Mesothelial cell of epicardium (in vitro differentiated cells): ENCODE measurements around the gene CFHR2. TPM values are rescaled to one million over a fixed set of nuclear protein-coding genes. Genes with fewer than 3 reads are reported as not detected.
"Not testable (repeated sequence)": the region's sequence is repeated elsewhere in the genome, so short reads cannot be mapped to it uniquely, and the experiment has no call there.

ENCODE experiments used
- DNase-seq, 2 experiments: peaks; one replicate each; pipeline ENCODE4 v3.0.0; 2021; ENCODE audit warnings: low spot score in 2 of 2; ENCODE audit not compliant: unreplicated experiment in 2 of 2
- H3K27ac Mint-ChIP-seq: 2 replicates; pipeline ENCODE4 v1.8.0; 2021; ENCODE audit warnings: mixed read lengths
- H3K27me3 Mint-ChIP-seq: 2 replicates; pipeline ENCODE4 v1.8.0; 2021; ENCODE audit warnings: low read depth, mixed read lengths
- H3K36me3 Mint-ChIP-seq: 2 replicates; pipeline ENCODE4 v1.8.0; 2021; ENCODE audit warnings: mixed read lengths
- H3K4me1 Mint-ChIP-seq: 2 replicates; pipeline ENCODE4 v1.8.0; 2021; ENCODE audit warnings: mixed read lengths
- H3K4me3 Mint-ChIP-seq: 2 replicates; pipeline ENCODE4 v1.8.0; 2021; ENCODE audit warnings: mild to moderate bottlenecking, moderate library complexity, mixed read lengths
- H3K9me3 Mint-ChIP-seq: 2 replicates; pipeline ENCODE4 v1.8.0; 2021; ENCODE audit warnings: mixed read lengths
- total RNA-seq: library from RNA; stranded (reverse); gene quantifications from 3 replicates; pipeline ENCODE4 v1.2.1, GENCODE V29; 2021
- TF ChIP-seq, protein P1 (sequence below): fragments of 200-600 bp; sonication (generic); IDR thresholded peaks from one replicate; pipeline ENCODE4 v1.5.0; 2021; ENCODE audit warnings: antibody characterized with exemption; ENCODE audit not compliant: unreplicated experiment

The CFHR2 gene
- total RNA-seq, 1 donor from 2014 or later = not detected

- TF ChIP-seq, protein P1, sequence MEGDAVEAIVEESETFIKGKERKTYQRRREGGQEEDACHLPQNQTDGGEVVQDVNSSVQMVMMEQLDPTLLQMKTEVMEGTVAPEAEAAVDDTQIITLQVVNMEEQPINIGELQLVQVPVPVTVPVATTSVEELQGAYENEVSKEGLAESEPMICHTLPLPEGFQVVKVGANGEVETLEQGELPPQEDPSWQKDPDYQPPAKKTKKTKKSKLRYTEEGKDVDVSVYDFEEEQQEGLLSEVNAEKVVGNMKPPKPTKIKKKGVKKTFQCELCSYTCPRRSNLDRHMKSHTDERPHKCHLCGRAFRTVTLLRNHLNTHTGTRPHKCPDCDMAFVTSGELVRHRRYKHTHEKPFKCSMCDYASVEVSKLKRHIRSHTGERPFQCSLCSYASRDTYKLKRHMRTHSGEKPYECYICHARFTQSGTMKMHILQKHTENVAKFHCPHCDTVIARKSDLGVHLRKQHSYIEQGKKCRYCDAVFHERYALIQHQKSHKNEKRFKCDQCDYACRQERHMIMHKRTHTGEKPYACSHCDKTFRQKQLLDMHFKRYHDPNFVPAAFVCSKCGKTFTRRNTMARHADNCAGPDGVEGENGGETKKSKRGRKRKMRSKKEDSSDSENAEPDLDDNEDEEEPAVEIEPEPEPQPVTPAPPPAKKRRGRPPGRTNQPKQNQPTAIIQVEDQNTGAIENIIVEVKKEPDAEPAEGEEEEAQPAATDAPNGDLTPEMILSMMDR = no peak
- H3K4me3 Mint-ChIP-seq = no peak overlapping the region
- no peaks in the 10 kb centered on the region for H3K4me1 Mint-ChIP-seq
- DNase-seq = no peak
- no peaks in the 10 kb centered on the region for H3K27me3 Mint-ChIP-seq
- H3K27ac Mint-ChIP-seq = no peak overlapping the region
- no peaks in the 10 kb centered on the region for H3K36me3 Mint-ChIP-seq
- H3K9me3 Mint-ChIP-seq = peaks cover 7% of the 10 kb centered on the region
Observed at GRCh38 chr1:196933531-196934189, 9.9 kb upstream of the CFHR2 start.

- H3K9me3 Mint-ChIP-seq = peaks cover 19% of the 10 kb centered on the region
- DNase-seq, H3K27ac Mint-ChIP-seq: not testable (repeated sequence)
Observed at GRCh38 chr1:196941474-196941873, 2.1 kb upstream of the CFHR2 start.

GRCh38 chr1:196951711-196952394 is 8.3 kb downstream of the CFHR2 start:
- H3K9me3 Mint-ChIP-seq = no peaks in the 10 kb centered on the region
- no peak overlapping the region for H3K4me3 Mint-ChIP-seq
- H3K36me3 Mint-ChIP-seq = no peaks in the 10 kb centered on the region
- DNase-seq = no peak
- no peaks in the 10 kb centered on the region for H3K4me1 Mint-ChIP-seq
- TF ChIP-seq, protein P1 = no peak
- no peaks in the 10 kb centered on the region for H3K27me3 Mint-ChIP-seq
- H3K27ac Mint-ChIP-seq = no peak overlapping the region

More at GRCh38 chr1:196941474-196941873, 2.1 kb upstream of the CFHR2 start:
- H3K27me3 Mint-ChIP-seq, H3K4me1 Mint-ChIP-seq, H3K4me3 Mint-ChIP-seq, H3K36me3 Mint-ChIP-seq: not testable (repeated sequence)

GRCh38 chr1:196954778-196955177 is 11.2 kb downstream of the CFHR2 start:
- Mint-ChIP-seq H3K9me3 (no peaks in the 10 kb centered on the region), H3K4me3 (no peak overlapping the region), H3K36me3 (no peaks in the 10 kb centered on the region), H3K27ac (no peak overlapping the region), H3K4me1 (no peaks in the 10 kb centered on the region), H3K27me3 (no peaks in the 10 kb centered on the region)
- DNase-seq = no peak
- TF ChIP-seq, protein P1 = no peak

- H3K27me3 Mint-ChIP-seq = peaks cover 3% of the 10 kb centered on the region
- H3K27ac Mint-ChIP-seq = no peak overlapping the region
- H3K36me3 Mint-ChIP-seq = no peaks in the 10 kb centered on the region
- H3K9me3 Mint-ChIP-seq = no peaks in the 10 kb centered on the region
- TF ChIP-seq, protein P1 = no peak
- H3K4me3 Mint-ChIP-seq = no peak overlapping the region
- no peaks in the 10 kb centered on the region for H3K4me1 Mint-ChIP-seq
- no peak for DNase-seq
Observed at GRCh38 chr1:196955926-196956325, 12.4 kb downstream of the CFHR2 start.

DNA sequence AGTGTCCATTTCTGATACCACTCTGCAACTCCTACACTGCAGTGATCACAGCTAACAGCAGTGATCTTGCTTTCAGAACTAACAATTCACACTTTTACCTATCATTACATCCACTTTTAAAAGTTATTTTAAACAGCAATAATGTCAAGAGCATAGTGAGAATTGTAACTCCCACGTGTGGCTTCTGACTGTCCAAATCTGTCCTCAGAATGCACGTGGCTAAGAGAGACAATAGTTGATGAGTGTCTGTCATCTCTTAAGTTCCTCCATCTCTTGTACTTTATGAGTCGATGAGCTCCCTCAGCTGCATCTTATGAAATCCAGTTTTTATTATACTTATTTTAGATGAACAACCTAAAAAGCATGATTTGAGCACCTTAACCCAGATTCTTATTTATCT is 17.3 kb downstream of the CFHR2 start:
- peaks cover 3% of the 10 kb centered on the region for H3K27me3 Mint-ChIP-seq
- TF ChIP-seq, protein P1 = no peak
- H3K36me3 Mint-ChIP-seq = no peaks in the 10 kb centered on the region
- H3K4me1 Mint-ChIP-seq = no peaks in the 10 kb centered on the region
- H3K27ac Mint-ChIP-seq = no peak overlapping the region
- peaks cover 3% of the 10 kb centered on the region for H3K9me3 Mint-ChIP-seq
- no peak overlapping the region for H3K4me3 Mint-ChIP-seq
- no peak for DNase-seq
